Transverse colon (tissue), 4 donors: ENCODE data around the gene NADK. TPM values are rescaled to one million over a fixed set of nuclear protein-coding genes. Genes with fewer than 3 reads are reported as not detected.

Experiments used
- DNase-seq: peaks from one replicate; pipeline ENCODE4 v3.0.0-alpha.2; 2019
- H3K27ac ChIP-seq, 4 donors: fragments of 200-600 bp; sonication (generic); 2 replicates each; pipeline ENCODE4 v1.5.1; 2016 to 2018; ENCODE audit warnings: inconsistent platforms in 4 of 4
- H3K27me3 ChIP-seq: fragments of 200-600 bp; sonication (generic); 2 replicates; pipeline ENCODE4 v1.5.1; 2017; ENCODE audit warnings: inconsistent platforms
- H3K36me3 ChIP-seq, 4 donors: fragments of 200-600 bp; sonication (generic); 2 replicates each; pipeline ENCODE4 v1.5.1; 2017 to 2019; ENCODE audit warnings: inconsistent platforms in 4 of 4
- H3K4me1 ChIP-seq, 4 donors: fragments of 200-600 bp; sonication (generic); 2 replicates each; pipeline ENCODE4 v1.5.1; 2017 to 2020; ENCODE audit warnings: inconsistent platforms in 4 of 4
- H3K4me3 ChIP-seq, 4 donors: fragments of 200-600 bp; sonication (generic); 1 replicate in 1 of 4; 2 replicates in 3 of 4; pipeline versions ENCODE4 v1.5.1 to v1.6.1; 2017 to 2019; ENCODE audit warnings: inconsistent platforms in 4 of 4
- H3K9me3 ChIP-seq, 2 donors: fragments of 200-600 bp; sonication (generic); 2 replicates each; pipeline ENCODE4 v1.5.1; 2017 to 2019; ENCODE audit warnings: inconsistent platforms in 2 of 2
- EP300 ChIP-seq: sonication (generic); formaldehyde crosslinking; IDR thresholded peaks from one replicate; pipeline ENCODE4 v1.6.1; 2017; ENCODE audit warnings: antibody characterized with exemption, low read depth
- POLR2A ChIP-seq: fragments of 450-650 bp; IDR thresholded peaks from one replicate; pipeline ENCODE4 v1.6.1; 2016; ENCODE audit warnings: antibody characterized with exemption, mild to moderate bottlenecking, moderate library complexity
- POLR2AphosphoS5 ChIP-seq, 3 donors: sonication (generic); formaldehyde crosslinking; IDR thresholded peaks; one replicate each; pipeline ENCODE4 v1.6.1; 2016; ENCODE audit warnings: antibody characterized with exemption in 3 of 3
- WGBS, 2 donors: methylation state at CpG; one replicate each; pipeline ENCODE4 v1.1.5; 2018; ENCODE audit warnings: low coverage in 1 of 2; 5-methylcytosine and 5-hydroxymethylcytosine counted together
- in situ Hi-C, 4 donors: fragments of 200-750 bp; cut with MboI; loops; one replicate each; pipeline versions ENCODE4 v1.15.0 to v1.15.1; 2017; ENCODE audit warnings: low sequenced_read_pairs in 3 of 4, low pct_ligation_motif_present in 1 of 4, low pct_unique_long_range_greater_than_20kb in 1 of 4
- intact Hi-C: fragments of 100-400 bp; cut with DNase I; formaldehyde crosslinking; loops from one replicate; pipeline ENCODE4 v1.15.1; 2023; ENCODE audit warnings: low total_unique reads
- total RNA-seq, 4 donors: library from RNA; depleted of rRNA; stranded (reverse); fragments of >200 nt; gene quantifications; one replicate each; pipeline ENCODE4 v1.1.0, GENCODE V29; 2016
- TF ChIP-seq, protein P1 (sequence below), 5 experiments: fragments of 200-600 bp in 3 of 5; fragments of 450-650 bp in 2 of 5; sonication (generic) in 3 of 5; IDR thresholded peaks; 1 replicate in 2 of 5; 2 replicates in 3 of 5; pipeline ENCODE4 v1.5.1; 2016 to 2017; ENCODE audit warnings: antibody characterized with exemption in 5 of 5, inconsistent platforms in 3 of 5, mild to moderate bottlenecking in 2 of 5, moderate library complexity in 1 of 5

NADK gene
- total RNA-seq, 4 donors from 2014 or later = 129 to 191 (median 152) TPM

GRCh38 chr1:1759456-1760344, 18.6 kb downstream of the NADK start:
- peaks cover 0 to 34% (median 11%) of the 10 kb centered on the region in 4 donors for H3K36me3 ChIP-seq
- H3K9me3 ChIP-seq = no peaks in the 10 kb centered on the region
- in situ Hi-C loops = loop anchor here in 1 of 4 donors (25.0 kb wide), 1 partner anchor 128 kb away; the partner anchor contains the start of gene GNB1
- DNase-seq = peak; percentile 75
- TF ChIP-seq, protein P1, sequence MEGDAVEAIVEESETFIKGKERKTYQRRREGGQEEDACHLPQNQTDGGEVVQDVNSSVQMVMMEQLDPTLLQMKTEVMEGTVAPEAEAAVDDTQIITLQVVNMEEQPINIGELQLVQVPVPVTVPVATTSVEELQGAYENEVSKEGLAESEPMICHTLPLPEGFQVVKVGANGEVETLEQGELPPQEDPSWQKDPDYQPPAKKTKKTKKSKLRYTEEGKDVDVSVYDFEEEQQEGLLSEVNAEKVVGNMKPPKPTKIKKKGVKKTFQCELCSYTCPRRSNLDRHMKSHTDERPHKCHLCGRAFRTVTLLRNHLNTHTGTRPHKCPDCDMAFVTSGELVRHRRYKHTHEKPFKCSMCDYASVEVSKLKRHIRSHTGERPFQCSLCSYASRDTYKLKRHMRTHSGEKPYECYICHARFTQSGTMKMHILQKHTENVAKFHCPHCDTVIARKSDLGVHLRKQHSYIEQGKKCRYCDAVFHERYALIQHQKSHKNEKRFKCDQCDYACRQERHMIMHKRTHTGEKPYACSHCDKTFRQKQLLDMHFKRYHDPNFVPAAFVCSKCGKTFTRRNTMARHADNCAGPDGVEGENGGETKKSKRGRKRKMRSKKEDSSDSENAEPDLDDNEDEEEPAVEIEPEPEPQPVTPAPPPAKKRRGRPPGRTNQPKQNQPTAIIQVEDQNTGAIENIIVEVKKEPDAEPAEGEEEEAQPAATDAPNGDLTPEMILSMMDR (IDR thresholded peaks at IDR 0.05) = no peak
- TF ChIP-seq EP300 (no peak), POLR2AphosphoS5 (IDR thresholded peaks at IDR 0.05) (peak in 1 of 3 donors; percentile 29)
- intact Hi-C loops = no loop called here
- peak overlapping the region; percentile 79 to 88 (median 84) for H3K27ac ChIP-seq
- WGBS, 2 donors = 72 to 77% methylated on average over 10 to 34 of the region's 37 CpGs
- peaks cover 12 to 23% (median 21%) of the 10 kb centered on the region in 4 donors for H3K4me1 ChIP-seq
- H3K4me3 ChIP-seq = no peak overlapping the region
- no peaks in the 10 kb centered on the region for H3K27me3 ChIP-seq

GRCh38 chr1:1758692-1759455, 19.4 kb downstream of the NADK start:
- no peaks in the 10 kb centered on the region for H3K27me3 ChIP-seq
- H3K9me3 ChIP-seq = no peaks in the 10 kb centered on the region
- peak; percentile 95 for DNase-seq
- 44 to 83% methylated on average over 3 to 22 of the region's 34 CpGs for WGBS, 2 donors
- intact Hi-C loops (no loop called here), in situ Hi-C loops (loop anchor here in 1 of 4 donors (25.0 kb wide), 1 partner anchor 128 kb away; the partner anchor contains the start of gene GNB1)
- TF ChIP-seq, protein P1 (IDR thresholded peaks at IDR 0.05) = no peak
- TF ChIP-seq POLR2AphosphoS5 (IDR thresholded peaks at IDR 0.05) (peak in 2 of 3 donors; percentile 74 to 86), EP300 (peak; percentile 37), POLR2A (peak; percentile 68)
- peak overlapping the region; percentile 79 to 88 (median 84) for H3K27ac ChIP-seq
- peak overlapping the region in 1 of 4 donors; percentile 12 for H3K4me3 ChIP-seq
- H3K36me3 ChIP-seq = peaks cover 0 to 43% (median 16%) of the 10 kb centered on the region in 4 donors
- peaks cover 12 to 23% (median 21%) of the 10 kb centered on the region in 4 donors for H3K4me1 ChIP-seq

DNA sequence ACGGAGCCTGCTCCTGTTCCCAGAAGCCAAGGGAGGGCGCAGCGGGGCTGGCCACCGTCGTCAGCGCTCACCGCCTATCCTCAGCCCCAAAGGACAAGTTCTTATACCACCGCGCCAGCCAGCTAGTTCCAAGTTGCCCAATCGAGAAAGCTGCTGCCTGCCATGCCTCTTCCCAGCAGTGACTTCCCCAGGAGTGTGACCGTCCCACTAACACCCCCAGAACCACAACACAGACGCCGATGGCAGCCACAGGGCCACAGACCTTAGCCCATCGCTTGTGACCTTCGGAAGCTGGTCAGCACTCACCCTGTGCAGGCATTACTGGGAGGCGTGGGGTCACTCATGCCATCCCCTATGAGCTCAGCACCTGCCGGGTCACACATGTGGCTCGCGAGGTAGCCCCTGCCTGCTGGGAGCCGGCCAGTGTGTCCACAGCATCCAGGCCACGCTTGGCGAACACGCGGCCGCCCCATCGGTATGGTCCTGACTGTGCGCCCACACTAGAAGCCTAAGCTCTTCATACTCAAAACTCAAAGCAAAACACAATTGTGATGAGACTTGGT, 20.1 kb downstream of the NADK start:
- 77% methylated on average over 27 of the region's 27 CpGs; no CpG with 5 or more reads in 1 of the 2 donors for WGBS, 2 donors
- no peak for DNase-seq
- Histone ChIP-seq H3K4me1 (peaks cover 12 to 23% (median 21%) of the 10 kb centered on the region in 4 donors), H3K27me3 (no peaks in the 10 kb centered on the region), H3K9me3 (no peaks in the 10 kb centered on the region), H3K27ac (peak overlapping the region; percentile 79 to 88 (median 84)), H3K4me3 (peak overlapping the region in 1 of 4 donors; percentile 12), H3K36me3 (peaks cover 0 to 49% (median 21%) of the 10 kb centered on the region in 4 donors)
- TF ChIP-seq POLR2AphosphoS5 (IDR thresholded peaks at IDR 0.05) (no peak), EP300 (no peak), POLR2A (no peak)
- TF ChIP-seq, protein P1 (IDR thresholded peaks at IDR 0.05) = no peak
- in situ Hi-C loops (loop anchor here in 1 of 4 donors (25.0 kb wide), 1 partner anchor 129 kb away; the partner anchor contains the start of gene GNB1), intact Hi-C loops (no loop called here)
